IPS-18c (cell line): Measurements from ENCODE around the gene DEDD.

Source experiments
- H3K4me3 ChIP-seq: 2 replicates; pipeline ENCODE4 v1.7.0; 2013; ENCODE audit warnings: low read depth, mild to moderate bottlenecking, low read length, moderate library complexity; ENCODE audit not compliant: insufficient read depth
- H3K9me3 ChIP-seq: one replicate; pipeline ENCODE4 v1.6.1; 2013; ENCODE audit warnings: mild to moderate bottlenecking, low read length, moderate library complexity; ENCODE audit not compliant: control insufficient read depth, insufficient read depth

Gene DEDD, protein sequence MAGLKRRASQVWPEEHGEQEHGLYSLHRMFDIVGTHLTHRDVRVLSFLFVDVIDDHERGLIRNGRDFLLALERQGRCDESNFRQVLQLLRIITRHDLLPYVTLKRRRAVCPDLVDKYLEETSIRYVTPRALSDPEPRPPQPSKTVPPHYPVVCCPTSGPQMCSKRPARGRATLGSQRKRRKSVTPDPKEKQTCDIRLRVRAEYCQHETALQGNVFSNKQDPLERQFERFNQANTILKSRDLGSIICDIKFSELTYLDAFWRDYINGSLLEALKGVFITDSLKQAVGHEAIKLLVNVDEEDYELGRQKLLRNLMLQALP

GRCh38 chr1:161132410-161133219 lies at the start of gene DEDD:
Gene DEDD, minus strand, starts transcription at chr1:161132667. Its CDS starts 8,205 bp downstream, at chr1:161124462.
- H3K9me3 ChIP-seq = no peaks in the 10 kb centered on the region
- H3K4me3 ChIP-seq = peak within 1 kb of the TSS; percentile 93

GRCh38 chr1:161182214-161182613 lies 49.7 kb upstream of the DEDD start:
- H3K9me3 ChIP-seq = no peaks in the 10 kb centered on the region
- H3K4me3 ChIP-seq = no peak overlapping the region

- H3K9me3 ChIP-seq = no peaks in the 10 kb centered on the region
Measured at GRCh38 chr1:161180639-161181038, 48.2 kb upstream of the DEDD start.

DNA sequence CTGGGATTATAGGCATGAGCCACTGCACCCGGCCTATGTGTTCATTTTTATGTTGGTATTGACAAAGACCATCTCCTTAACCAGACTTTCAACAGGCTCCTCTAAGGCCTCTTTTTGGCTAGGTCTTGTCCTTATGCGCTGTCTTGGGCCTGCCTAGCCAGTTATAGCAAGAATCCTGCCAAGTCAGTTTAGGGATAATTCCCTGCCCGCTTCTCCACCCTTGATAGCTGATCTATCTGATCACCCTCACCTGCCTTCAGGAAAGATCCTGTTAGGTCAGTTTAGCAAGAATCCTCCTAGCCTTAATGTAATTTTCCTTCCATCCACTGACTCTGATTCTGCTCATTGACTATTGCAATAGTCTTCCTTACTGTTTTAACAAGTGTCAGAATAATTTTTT lies 47.2 kb upstream of the DEDD start:
- Histone ChIP-seq H3K9me3 (no peaks in the 10 kb centered on the region), H3K4me3 (no peak overlapping the region)

More at GRCh38 chr1:161180639-161181038, 48.2 kb upstream of the DEDD start:
- no peak overlapping the region for H3K4me3 ChIP-seq

- Histone ChIP-seq H3K9me3 (no peaks in the 10 kb centered on the region), H3K4me3 (peak overlapping the region; percentile 90; the same call in 1 of the 2 replicates)
Measured at GRCh38 chr1:161177936-161178244, 45.4 kb upstream of the DEDD start.

- peak within 1 kb of the TSS; percentile 90 for H3K4me3 ChIP-seq
- no peaks in the 10 kb centered on the region for H3K9me3 ChIP-seq
Measured at GRCh38 chr1:161177112-161177935, 44.9 kb upstream of the DEDD start, which contains the start of gene B4GALT3. Gene B4GALT3, minus strand, starts transcription at chr1:161177507. Its CDS starts 1,447 bp downstream, at chr1:161176060.

DNA sequence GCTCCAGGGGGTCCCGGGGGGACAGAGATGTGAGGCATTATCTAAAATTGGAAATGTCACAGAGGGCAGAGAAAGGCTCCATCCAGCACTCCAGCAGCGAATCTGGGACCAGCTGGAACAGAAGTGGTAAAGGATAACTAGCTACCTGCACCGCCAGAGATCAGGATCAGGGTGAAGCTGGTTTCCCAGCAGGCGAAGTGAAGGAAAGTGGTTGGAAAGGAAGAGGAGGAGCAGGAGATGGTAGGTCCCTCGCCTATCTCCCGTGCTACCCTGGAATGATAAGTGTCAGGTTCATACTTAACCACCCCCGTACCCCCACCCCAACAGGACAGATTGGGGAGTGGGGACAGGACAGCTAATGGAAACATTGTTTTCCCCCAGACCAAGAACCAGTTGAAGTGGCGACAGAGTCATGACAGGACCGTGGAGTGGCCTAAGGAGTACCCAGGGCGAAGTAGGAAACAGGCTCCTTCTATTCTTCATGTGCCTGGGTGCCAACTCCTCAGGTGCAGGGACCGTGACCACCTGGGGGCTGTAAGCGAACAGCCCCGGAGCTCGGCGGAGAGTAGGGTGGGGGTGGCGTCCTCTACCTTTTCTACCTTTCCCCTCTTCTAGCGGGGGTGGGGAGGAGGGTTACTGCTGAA lies 44.1 kb upstream of the DEDD start:
- H3K9me3 ChIP-seq = no peaks in the 10 kb centered on the region
- peak overlapping the region; percentile 90 for H3K4me3 ChIP-seq

GRCh38 chr1:161175771-161176453 lies 43.4 kb upstream of the DEDD start:
- Histone ChIP-seq H3K4me3 (no peak overlapping the region; the same call in 1 of the 2 replicates), H3K9me3 (no peaks in the 10 kb centered on the region)

DNA sequence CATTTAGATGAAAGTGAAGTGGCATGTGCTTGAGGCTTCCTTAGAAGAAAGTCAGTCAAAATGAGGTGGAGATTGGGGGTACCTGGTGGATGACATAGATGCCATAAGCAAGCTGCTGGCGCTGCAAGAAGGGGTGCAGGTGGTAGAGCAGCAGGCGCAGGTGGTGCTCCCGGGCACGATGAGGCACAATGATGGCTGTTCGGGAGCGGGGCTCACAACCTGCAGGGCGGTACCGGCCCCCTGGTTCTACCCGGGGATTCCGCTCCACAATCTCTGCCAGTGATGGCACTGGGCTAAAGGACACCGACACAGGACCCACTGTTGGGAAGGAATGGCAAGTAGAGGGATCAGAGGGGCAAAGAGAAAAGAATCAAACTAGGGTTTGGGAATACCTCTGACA lies 42.4 kb upstream of the DEDD start:
- H3K9me3 ChIP-seq = no peaks in the 10 kb centered on the region
- no peak overlapping the region for H3K4me3 ChIP-seq

GRCh38 chr1:161173711-161174110 lies 41.2 kb upstream of the DEDD start:
- Histone ChIP-seq H3K9me3 (no peaks in the 10 kb centered on the region), H3K4me3 (no peak overlapping the region)

DNA sequence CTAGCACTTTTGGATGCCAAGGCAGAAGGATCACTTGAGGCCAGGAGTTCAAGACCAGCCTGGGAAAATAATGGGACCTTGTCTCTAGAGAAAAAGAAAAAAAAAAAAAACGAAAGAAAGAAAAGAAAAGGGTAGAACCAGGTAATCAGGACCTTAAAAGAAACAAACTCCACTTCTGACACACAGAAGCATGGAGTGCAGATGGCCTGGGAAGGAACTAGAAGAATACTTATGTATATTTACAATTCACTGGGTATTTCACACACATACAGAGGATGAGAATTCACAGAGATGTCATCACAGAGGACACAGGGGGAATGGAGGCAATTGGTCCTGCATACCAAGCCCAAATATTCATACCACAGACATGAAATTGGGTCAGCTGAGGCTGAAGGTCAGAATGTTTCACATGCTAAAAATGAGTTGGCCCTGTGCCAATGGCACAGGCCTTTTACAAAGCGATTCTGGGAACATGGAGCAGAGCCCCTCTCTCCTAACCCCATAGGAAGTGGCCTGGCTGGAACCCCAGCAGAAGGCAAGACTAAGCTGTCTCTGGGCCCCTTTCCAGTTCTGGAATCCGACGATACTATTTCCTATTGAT lies 40.4 kb upstream of the DEDD start:
- Histone ChIP-seq H3K4me3 (no peak overlapping the region), H3K9me3 (no peaks in the 10 kb centered on the region)

- Histone ChIP-seq H3K4me3 (no peak overlapping the region), H3K9me3 (no peaks in the 10 kb centered on the region)
Measured at GRCh38 chr1:161172349-161172748, 39.9 kb upstream of the DEDD start.

DNA sequence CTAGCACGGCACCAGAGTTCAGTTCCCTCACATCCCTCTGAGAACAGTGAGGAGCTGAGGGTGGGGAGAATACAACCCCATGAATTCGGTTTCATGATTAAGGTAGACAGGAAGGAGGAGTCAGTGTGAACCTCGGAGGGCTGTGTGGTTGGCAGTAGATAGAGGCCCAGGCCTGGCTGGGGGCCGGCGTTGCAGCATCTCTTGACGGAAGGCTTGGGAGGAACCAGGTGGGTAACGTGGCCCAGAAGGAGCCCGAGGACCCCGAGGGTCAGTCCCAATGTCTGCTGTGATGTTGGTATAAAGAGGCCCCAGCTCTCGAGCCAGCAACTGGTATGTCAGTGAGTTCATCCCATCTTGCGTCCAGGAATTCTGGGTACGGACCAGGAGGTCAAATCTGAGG lies 39.2 kb upstream of the DEDD start:
- Histone ChIP-seq H3K4me3 (no peak overlapping the region), H3K9me3 (no peaks in the 10 kb centered on the region)

- Histone ChIP-seq H3K4me3 (no peak overlapping the region), H3K9me3 (no peaks in the 10 kb centered on the region)
Measured at GRCh38 chr1:161171191-161171590, 38.7 kb upstream of the DEDD start.

GRCh38 chr1:161168906-161169305 lies 36.4 kb upstream of the DEDD start:
- H3K9me3 ChIP-seq = no peaks in the 10 kb centered on the region
- no peak overlapping the region for H3K4me3 ChIP-seq
